KMS-11 (cell line): ENCODE measurements around the gene VSTM2B.

Experiments
- H2AFZ ChIP-seq: fragments of 200-600 bp; sonication (generic); 2 replicates; pipeline ENCODE4 v1.6.1; 2016; ENCODE audit warnings: antibody characterized with exemption, mixed run types, low read depth
- H3K27ac ChIP-seq: fragments of 200-600 bp; sonication (generic); 2 replicates; pipeline ENCODE4 v1.6.1; 2016; ENCODE audit warnings: mild to moderate bottlenecking, mixed run types
- H3K27me3 ChIP-seq: fragments of 200-600 bp; sonication (generic); 2 replicates; pipeline ENCODE4 v1.6.1; 2017; ENCODE audit warnings: mild to moderate bottlenecking, low read depth, mixed run types, moderate library complexity; ENCODE audit not compliant: insufficient read depth
- H3K36me3 ChIP-seq: fragments of 200-600 bp; sonication (generic); 2 replicates; pipeline ENCODE4 v1.6.1; 2017; ENCODE audit warnings: mild to moderate bottlenecking, mixed run types; ENCODE audit not compliant: insufficient read depth
- H3K4me1 ChIP-seq: fragments of 200-600 bp; sonication (generic); 2 replicates; pipeline ENCODE4 v1.6.1; 2016; ENCODE audit warnings: mild to moderate bottlenecking, low read depth, mixed run types; ENCODE audit not compliant: poor library complexity, severe bottlenecking
- H3K4me2 ChIP-seq: fragments of 200-600 bp; sonication (generic); 2 replicates; pipeline ENCODE4 v1.7.0; 2016; ENCODE audit warnings: mild to moderate bottlenecking, mixed run types
- H3K4me3 ChIP-seq: fragments of 200-600 bp; sonication (generic); IDR thresholded peaks from 2 replicates; pipeline ENCODE4 v1.6.1; 2017; ENCODE audit warnings: low read depth, low read length, mixed read lengths; ENCODE audit not compliant: insufficient read depth
- H3K79me2 ChIP-seq: fragments of 200-600 bp; sonication (generic); 2 replicates; pipeline ENCODE4 v1.6.1; 2016; ENCODE audit warnings: low read depth, mixed run types; ENCODE audit not compliant: insufficient read depth
- H3K9ac ChIP-seq: fragments of 200-600 bp; sonication (generic); 2 replicates; pipeline ENCODE4 v1.6.1; 2016; ENCODE audit warnings: mild to moderate bottlenecking, mixed run types
- H4K20me1 ChIP-seq: fragments of 200-600 bp; sonication (generic); 2 replicates; pipeline ENCODE4 v1.6.1; 2016; ENCODE audit warnings: mild to moderate bottlenecking, mixed run types; ENCODE audit not compliant: insufficient read depth
- CTCF ChIP-seq: fragments of 200-600 bp; sonication (generic); conservative IDR thresholded peaks from 2 replicates; pipeline ENCODE4 v1.6.1; 2017; ENCODE audit warnings: low read depth, mild to moderate bottlenecking, antibody characterized with exemption, low read length, moderate library complexity, mixed read lengths

Gene VSTM2B

GRCh38 chr19:29525901-29526729 lies at the start of gene VSTM2B:
Gene VSTM2B, plus strand, starts transcription at chr19:29525994. Its CDS starts 590 bp downstream, at chr19:29526584.
- Histone ChIP-seq H3K4me1 (no peaks in the 10 kb centered on the region), H3K4me2 (no peak within 1 kb of the TSS), H3K9ac (no peak within 1 kb of the TSS), H2AFZ (no peak within 1 kb of the TSS), H3K27me3 (no peaks in the 10 kb centered on the region), H3K4me3 (no peak within 1 kb of the TSS), H4K20me1 (no peaks in the 10 kb centered on the region), H3K79me2 (no peaks in the 10 kb centered on the region), H3K27ac (no peak within 1 kb of the TSS), H3K36me3 (no peaks in the 10 kb centered on the region)
- no peak for TF ChIP-seq CTCF

- no peaks in the 10 kb centered on the region for H3K36me3 ChIP-seq
- no peaks in the 10 kb centered on the region for H3K4me1 ChIP-seq
- no peak overlapping the region for H2AFZ ChIP-seq
- no peaks in the 10 kb centered on the region for H3K79me2 ChIP-seq
- no peak overlapping the region for H3K4me2 ChIP-seq
- no peaks in the 10 kb centered on the region for H3K27me3 ChIP-seq
- TF ChIP-seq CTCF = no peak
- H3K9ac ChIP-seq = no peak overlapping the region
- no peak overlapping the region for H3K27ac ChIP-seq
- no peak overlapping the region for H3K4me3 ChIP-seq
- no peaks in the 10 kb centered on the region for H4K20me1 ChIP-seq
Observed at GRCh38 chr19:29476528-29476927, 49.3 kb upstream of the VSTM2B start.

- H2AFZ ChIP-seq = no peak overlapping the region
- no peak for TF ChIP-seq CTCF
- H3K27ac ChIP-seq = no peak overlapping the region
- H4K20me1 ChIP-seq = no peaks in the 10 kb centered on the region
- H3K36me3 ChIP-seq = no peaks in the 10 kb centered on the region
- no peak overlapping the region for H3K9ac ChIP-seq
- H3K4me1 ChIP-seq = no peaks in the 10 kb centered on the region
- no peak overlapping the region for H3K4me3 ChIP-seq
- H3K79me2 ChIP-seq = no peaks in the 10 kb centered on the region
- H3K4me2 ChIP-seq = no peak overlapping the region
- H3K27me3 ChIP-seq = no peaks in the 10 kb centered on the region
Observed at GRCh38 chr19:29477831-29478577, 47.8 kb upstream of the VSTM2B start.

GRCh38 chr19:29478578-29479565 lies 46.9 kb upstream of the VSTM2B start:
- no peak overlapping the region for H3K4me3 ChIP-seq
- H3K27ac ChIP-seq = no peak overlapping the region
- H3K27me3 ChIP-seq = no peaks in the 10 kb centered on the region
- H4K20me1 ChIP-seq = no peaks in the 10 kb centered on the region
- H3K36me3 ChIP-seq = no peaks in the 10 kb centered on the region
- H3K4me1 ChIP-seq = no peaks in the 10 kb centered on the region
- no peak overlapping the region for H3K4me2 ChIP-seq
- H3K79me2 ChIP-seq = no peaks in the 10 kb centered on the region
- no peak overlapping the region for H3K9ac ChIP-seq
- TF ChIP-seq CTCF = no peak
- H2AFZ ChIP-seq = no peak overlapping the region
